ENCODE results near the gene IBSP. TPM values are rescaled to one million over a fixed set of nuclear protein-coding genes. Genes with fewer than 3 reads are reported as not detected.

IBSP gene
- total RNA-seq, 1 experiment from 2014 or later, result not detected

- Histone ChIP-seq H3K27me3 (ENCODE audit: control insufficient read depth, insufficient read depth, low read length) (no peaks in the 10 kb centered on the region), H3K4me1 (ENCODE audit: control insufficient read depth, insufficient read depth, low read length) (no peaks in the 10 kb centered on the region), H3K9me3 (ENCODE audit: control insufficient read depth, insufficient read depth, low read depth, low read length) (no peaks in the 10 kb centered on the region), H3K36me3 (ENCODE audit: control insufficient read depth, insufficient read depth, low read length) (no peaks in the 10 kb centered on the region), H3K27ac (ENCODE audit: low read length) (no peak overlapping the region), H3K4me3 (ENCODE audit: low read depth in 2 of 2, low read length in 2 of 2) (no peak overlapping the region)
- no peak for DNase-seq (ENCODE audit: low read depth, low spot score)
- intact Hi-C loops (cut with micrococcal nuclease; ENCODE audit: unreplicated experiment), result no loop called here
- no peak for TF ChIP-seq POLR2AphosphoS5 (IDR thresholded peaks at IDR 0.05; ENCODE audit: low read depth, low read length)
- TF ChIP-seq TCF7L2 (IDR thresholded peaks at IDR 0.05; ENCODE audit: low read depth, low read length), result no peak
- no peak for TF ChIP-seq REST (IDR thresholded peaks at IDR 0.05; ENCODE audit: insufficient read depth in 1 of 2, low read depth in 2 of 2, low read length in 1 of 2)
- TF ChIP-seq CTCF (IDR thresholded peaks at IDR 0.05), result no peak
- no peak for TF ChIP-seq SIN3A (IDR thresholded peaks at IDR 0.05; ENCODE audit: borderline replicate concordance, insufficient read depth, low read depth, low read length)
- ATAC-seq, result no peak
- BruUV-seq (replicated peaks), result no TSS peak
- CTCF ChIA-PET, result no interaction called here
- POLR2A ChIA-PET, result no interaction called here
- in situ Hi-C loops (cut with HindIII; ENCODE audit: low pct_unique_long_range_greater_than_20kb, low sequenced_read_pairs), result no loop called here
Observed at GRCh38 chr4:87803421-87803820, 4.1 kb downstream of the IBSP start.

GRCh38 chr4:87804871-87805270 lies 5.5 kb downstream of the IBSP start:
- no peaks in the 10 kb centered on the region for H3K4me1 ChIP-seq (ENCODE audit: control insufficient read depth, insufficient read depth, low read length)
- no peak overlapping the region for H3K4me3 ChIP-seq (ENCODE audit: low read depth in 2 of 2, low read length in 2 of 2)
- CTCF ChIA-PET, result no interaction called here
- intact Hi-C loops (cut with micrococcal nuclease; ENCODE audit: unreplicated experiment) (no loop called here), in situ Hi-C loops (cut with HindIII; ENCODE audit: low pct_unique_long_range_greater_than_20kb, low sequenced_read_pairs) (no loop called here)
- DNase-seq (ENCODE audit: low read depth, low spot score) (no peak), ATAC-seq (no peak)
- no peaks in the 10 kb centered on the region for H3K9me3 ChIP-seq (ENCODE audit: control insufficient read depth, insufficient read depth, low read depth, low read length)
- no peak for TF ChIP-seq CTCF (IDR thresholded peaks at IDR 0.05)
- no peak for TF ChIP-seq TCF7L2 (IDR thresholded peaks at IDR 0.05; ENCODE audit: low read depth, low read length)
- TF ChIP-seq REST (IDR thresholded peaks at IDR 0.05; ENCODE audit: insufficient read depth in 1 of 2, low read depth in 2 of 2, low read length in 1 of 2), result no peak
- no peak for TF ChIP-seq POLR2AphosphoS5 (IDR thresholded peaks at IDR 0.05; ENCODE audit: low read depth, low read length)
- no peaks in the 10 kb centered on the region for H3K36me3 ChIP-seq (ENCODE audit: control insufficient read depth, insufficient read depth, low read length)
- no peaks in the 10 kb centered on the region for H3K27me3 ChIP-seq (ENCODE audit: control insufficient read depth, insufficient read depth, low read length)
- POLR2A ChIA-PET, result no interaction called here
- H3K27ac ChIP-seq (ENCODE audit: low read length), result no peak overlapping the region
- no TSS peak for BruUV-seq (replicated peaks)
